Astrocyte of the hippocampus (primary cell): ENCODE data around the gene TGFBR3.

Source experiments
- DNase-seq: peaks from one replicate; pipeline ENCODE4 v3.0.0; 2011; ENCODE audit warnings: low read depth, low spot score

The TGFBR3 gene

GRCh38 chr1:91736715-91737615, 149.0 kb downstream of the TGFBR3 start:
- peak; percentile 89 for DNase-seq

GRCh38 chr1:91736146-91736714, 149.7 kb downstream of the TGFBR3 start:
- DNase-seq = no peak

- no peak for DNase-seq
Observed at GRCh38 chr1:91735266-91735845, 150.6 kb downstream of the TGFBR3 start.

GRCh38 chr1:91734761-91735160, 151.2 kb downstream of the TGFBR3 start:
- no peak for DNase-seq

GRCh38 chr1:91733108-91733710, 152.7 kb downstream of the TGFBR3 start:
- no peak for DNase-seq

- DNase-seq = peak; percentile 76
Observed at GRCh38 chr1:91732291-91733107, 153.5 kb downstream of the TGFBR3 start.

- peak; percentile 91 for DNase-seq
Observed at GRCh38 chr1:91731815-91732214, 154.1 kb downstream of the TGFBR3 start.

GRCh38 chr1:91730801-91731732, 154.9 kb downstream of the TGFBR3 start:
- peak; percentile 48 for DNase-seq

- DNase-seq = no peak
Observed at GRCh38 chr1:91729621-91730358, 156.2 kb downstream of the TGFBR3 start.

GRCh38 chr1:91727763-91728162, 158.2 kb downstream of the TGFBR3 start:
- DNase-seq = no peak

- DNase-seq = peak; percentile 49
Observed at GRCh38 chr1:91725989-91726721, 159.8 kb downstream of the TGFBR3 start.

GRCh38 chr1:91725618-91725988, 160.3 kb downstream of the TGFBR3 start:
- DNase-seq = peak; percentile 17

- DNase-seq = no peak
Observed at GRCh38 chr1:91724644-91725043, 161.3 kb downstream of the TGFBR3 start.

GRCh38 chr1:91724231-91724630, 161.7 kb downstream of the TGFBR3 start:
- DNase-seq = no peak

- DNase-seq = no peak
Observed at GRCh38 chr1:91720044-91720443, 165.9 kb downstream of the TGFBR3 start.

- DNase-seq = no peak
Observed at GRCh38 chr1:91718877-91719276, 167.1 kb downstream of the TGFBR3 start.

- DNase-seq = no peak
Observed at GRCh38 chr1:91718368-91718767, 167.6 kb downstream of the TGFBR3 start.

GRCh38 chr1:91717839-91718238, 168.1 kb downstream of the TGFBR3 start:
- DNase-seq = no peak

- DNase-seq = no peak
Observed at GRCh38 chr1:91716339-91716738, 169.6 kb downstream of the TGFBR3 start.
